ENCODE measurements around the gene FMN2.
"Not testable (repeated sequence)": the region's sequence is repeated elsewhere in the genome, so short reads cannot be mapped to it uniquely, and the experiment has no call there.

FMN2 gene

GRCh38 chr1:240254778-240255291 is 163.2 kb downstream of the FMN2 start:
- Histone ChIP-seq H3K9me3 (ENCODE audit: control insufficient read depth, insufficient read depth, low read depth, low read length) (no peaks in the 10 kb centered on the region), H3K27ac (ENCODE audit: low read depth, low read length) (no peak overlapping the region), H3K9ac (ENCODE audit: low read length) (no peak overlapping the region), H3K36me3 (ENCODE audit: control insufficient read depth, insufficient read depth, low read length) (no peaks in the 10 kb centered on the region), H3K4me1 (ENCODE audit: control insufficient read depth, insufficient read depth, low read length) (no peaks in the 10 kb centered on the region), H3K4me3 (ENCODE audit: low read depth, low read length) (no peak overlapping the region), H3K27me3 (ENCODE audit: control insufficient read depth, insufficient read depth, low read length) (no peaks in the 10 kb centered on the region)

- H3K9ac ChIP-seq (ENCODE audit: low read length) = no peak overlapping the region
- H3K27me3 ChIP-seq (ENCODE audit: control insufficient read depth, insufficient read depth, low read length) = no peaks in the 10 kb centered on the region
- no peak overlapping the region for H3K4me3 ChIP-seq (ENCODE audit: low read depth, low read length)
- no peaks in the 10 kb centered on the region for H3K9me3 ChIP-seq (ENCODE audit: control insufficient read depth, insufficient read depth, low read depth, low read length)
- H3K27ac ChIP-seq (ENCODE audit: low read depth, low read length) = no peak overlapping the region
- no peaks in the 10 kb centered on the region for H3K4me1 ChIP-seq (ENCODE audit: control insufficient read depth, insufficient read depth, low read length)
- no peaks in the 10 kb centered on the region for H3K36me3 ChIP-seq (ENCODE audit: control insufficient read depth, insufficient read depth, low read length)
These were observed 164.2 kb downstream of the FMN2 start for GRCh38 chr1:240255922-240256321.

GRCh38 chr1:240256836-240257503 is 165.3 kb downstream of the FMN2 start:
- no peak overlapping the region for H3K27ac ChIP-seq (ENCODE audit: low read depth, low read length)
- H3K9ac ChIP-seq (ENCODE audit: low read length) = no peak overlapping the region
- no peaks in the 10 kb centered on the region for H3K27me3 ChIP-seq (ENCODE audit: control insufficient read depth, insufficient read depth, low read length)
- no peaks in the 10 kb centered on the region for H3K9me3 ChIP-seq (ENCODE audit: control insufficient read depth, insufficient read depth, low read depth, low read length)
- H3K36me3 ChIP-seq (ENCODE audit: control insufficient read depth, insufficient read depth, low read length) = no peaks in the 10 kb centered on the region
- no peaks in the 10 kb centered on the region for H3K4me1 ChIP-seq (ENCODE audit: control insufficient read depth, insufficient read depth, low read length)
- no peak overlapping the region for H3K4me3 ChIP-seq (ENCODE audit: low read depth, low read length)

GRCh38 chr1:240258910-240259309 is 167.2 kb downstream of the FMN2 start:
- Histone ChIP-seq H3K36me3 (ENCODE audit: control insufficient read depth, insufficient read depth, low read length) (no peaks in the 10 kb centered on the region), H3K27me3 (ENCODE audit: control insufficient read depth, insufficient read depth, low read length) (no peaks in the 10 kb centered on the region), H3K9me3 (ENCODE audit: control insufficient read depth, insufficient read depth, low read depth, low read length) (no peaks in the 10 kb centered on the region), H3K4me3 (ENCODE audit: low read depth, low read length) (no peak overlapping the region), H3K27ac (ENCODE audit: low read depth, low read length) (no peak overlapping the region), H3K4me1 (ENCODE audit: control insufficient read depth, insufficient read depth, low read length) (no peaks in the 10 kb centered on the region), H3K9ac (ENCODE audit: low read length) (no peak overlapping the region)

GRCh38 chr1:240264494-240264893 is 172.8 kb downstream of the FMN2 start:
- not testable (repeated sequence) for H3K9me3 ChIP-seq (ENCODE audit: control insufficient read depth, insufficient read depth, low read depth, low read length); H3K27ac ChIP-seq (ENCODE audit: low read depth, low read length); H3K4me3 ChIP-seq (ENCODE audit: low read depth, low read length); H3K36me3 ChIP-seq (ENCODE audit: control insufficient read depth, insufficient read depth, low read length); H3K4me1 ChIP-seq (ENCODE audit: control insufficient read depth, insufficient read depth, low read length); H3K9ac ChIP-seq (ENCODE audit: low read length); H3K27me3 ChIP-seq (ENCODE audit: control insufficient read depth, insufficient read depth, low read length)

- Histone ChIP-seq H3K4me3 (ENCODE audit: low read depth, low read length) (no peak overlapping the region), H3K4me1 (ENCODE audit: control insufficient read depth, insufficient read depth, low read length) (no peaks in the 10 kb centered on the region), H3K9me3 (ENCODE audit: control insufficient read depth, insufficient read depth, low read depth, low read length) (no peaks in the 10 kb centered on the region), H3K36me3 (ENCODE audit: control insufficient read depth, insufficient read depth, low read length) (no peaks in the 10 kb centered on the region), H3K9ac (ENCODE audit: low read length) (no peak overlapping the region), H3K27ac (ENCODE audit: low read depth, low read length) (no peak overlapping the region), H3K27me3 (ENCODE audit: control insufficient read depth, insufficient read depth, low read length) (no peaks in the 10 kb centered on the region)
These were observed 179.4 kb downstream of the FMN2 start for GRCh38 chr1:240271081-240271480.

- H3K9ac ChIP-seq (ENCODE audit: low read length) = no peak overlapping the region
- no peaks in the 10 kb centered on the region for H3K9me3 ChIP-seq (ENCODE audit: control insufficient read depth, insufficient read depth, low read depth, low read length)
- no peaks in the 10 kb centered on the region for H3K36me3 ChIP-seq (ENCODE audit: control insufficient read depth, insufficient read depth, low read length)
- H3K27me3 ChIP-seq (ENCODE audit: control insufficient read depth, insufficient read depth, low read length) = no peaks in the 10 kb centered on the region
- H3K4me3 ChIP-seq (ENCODE audit: low read depth, low read length) = no peak overlapping the region
- H3K27ac ChIP-seq (ENCODE audit: low read depth, low read length) = no peak overlapping the region
- no peaks in the 10 kb centered on the region for H3K4me1 ChIP-seq (ENCODE audit: control insufficient read depth, insufficient read depth, low read length)
These were observed 182.9 kb downstream of the FMN2 start for GRCh38 chr1:240274569-240274968.

GRCh38 chr1:240275219-240275618 is 183.5 kb downstream of the FMN2 start:
- H3K4me3 ChIP-seq (ENCODE audit: low read depth, low read length); H3K9ac ChIP-seq (ENCODE audit: low read length); H3K9me3 ChIP-seq (ENCODE audit: control insufficient read depth, insufficient read depth, low read depth, low read length); H3K27ac ChIP-seq (ENCODE audit: low read depth, low read length); H3K4me1 ChIP-seq (ENCODE audit: control insufficient read depth, insufficient read depth, low read length); H3K27me3 ChIP-seq (ENCODE audit: control insufficient read depth, insufficient read depth, low read length); H3K36me3 ChIP-seq (ENCODE audit: control insufficient read depth, insufficient read depth, low read length): not testable (repeated sequence)

- Histone ChIP-seq H3K4me1 (ENCODE audit: control insufficient read depth, insufficient read depth, low read length) (no peaks in the 10 kb centered on the region), H3K9ac (ENCODE audit: low read length) (no peak overlapping the region), H3K27ac (ENCODE audit: low read depth, low read length) (no peak overlapping the region), H3K36me3 (ENCODE audit: control insufficient read depth, insufficient read depth, low read length) (no peaks in the 10 kb centered on the region), H3K9me3 (ENCODE audit: control insufficient read depth, insufficient read depth, low read depth, low read length) (no peaks in the 10 kb centered on the region), H3K27me3 (ENCODE audit: control insufficient read depth, insufficient read depth, low read length) (no peaks in the 10 kb centered on the region), H3K4me3 (ENCODE audit: low read depth, low read length) (no peak overlapping the region)
These were observed 186.4 kb downstream of the FMN2 start for GRCh38 chr1:240278082-240278481.

- no peaks in the 10 kb centered on the region for H3K36me3 ChIP-seq (ENCODE audit: control insufficient read depth, insufficient read depth, low read length)
- H3K4me1 ChIP-seq (ENCODE audit: control insufficient read depth, insufficient read depth, low read length) = no peaks in the 10 kb centered on the region
- H3K27me3 ChIP-seq (ENCODE audit: control insufficient read depth, insufficient read depth, low read length) = no peaks in the 10 kb centered on the region
- H3K9me3 ChIP-seq (ENCODE audit: control insufficient read depth, insufficient read depth, low read depth, low read length) = no peaks in the 10 kb centered on the region
- H3K27ac ChIP-seq (ENCODE audit: low read depth, low read length) = no peak overlapping the region
- no peak overlapping the region for H3K9ac ChIP-seq (ENCODE audit: low read length)
- H3K4me3 ChIP-seq (ENCODE audit: low read depth, low read length) = no peak overlapping the region
These were observed 189.1 kb downstream of the FMN2 start for GRCh38 chr1:240280560-240281322.

- Histone ChIP-seq H3K27ac (ENCODE audit: low read depth, low read length) (no peak overlapping the region), H3K9me3 (ENCODE audit: control insufficient read depth, insufficient read depth, low read depth, low read length) (no peaks in the 10 kb centered on the region), H3K4me1 (ENCODE audit: control insufficient read depth, insufficient read depth, low read length) (no peaks in the 10 kb centered on the region), H3K36me3 (ENCODE audit: control insufficient read depth, insufficient read depth, low read length) (no peaks in the 10 kb centered on the region), H3K27me3 (ENCODE audit: control insufficient read depth, insufficient read depth, low read length) (no peaks in the 10 kb centered on the region), H3K4me3 (ENCODE audit: low read depth, low read length) (no peak overlapping the region), H3K9ac (ENCODE audit: low read length) (no peak overlapping the region)
These were observed 190.6 kb downstream of the FMN2 start for GRCh38 chr1:240282061-240282830.
